Activated T-helper 9 cell treated with anti-CD3 and anti-CD28 coated beads, Interleukin-2, amount 50 U/mL, for 16 hours (primary cell): ENCODE measurements around the gene CDRT15L2.
"Not testable (repeated sequence)": the region's sequence is repeated elsewhere in the genome, so short reads cannot be mapped to it uniquely, and the experiment has no call there.

Source experiments
- DNase-seq: peaks from one replicate; pipeline ENCODE4 v3.0.0-alpha.2; 2020; ENCODE audit warnings: low read depth

The CDRT15L2 gene

GRCh38 chr17:20579424-20579823 lies at the start of gene CDRT15L2:
Gene CDRT15L2, plus strand, starts transcription at chr17:20579724. Its CDS starts 20 bp downstream, at chr17:20579744.
- not testable (repeated sequence) for DNase-seq

- DNase-seq, result not testable (repeated sequence)
Measured at GRCh38 chr17:20530104-20530503, 49.4 kb upstream of the CDRT15L2 start.

- not testable (repeated sequence) for DNase-seq
Measured at GRCh38 chr17:20532544-20533090, 46.9 kb upstream of the CDRT15L2 start.

GRCh38 chr17:20533206-20533605 lies 46.3 kb upstream of the CDRT15L2 start:
- not testable (repeated sequence) for DNase-seq

- not testable (repeated sequence) for DNase-seq
Measured at GRCh38 chr17:20534711-20535550, 44.6 kb upstream of the CDRT15L2 start.

GRCh38 chr17:20540414-20540813 lies 39.1 kb upstream of the CDRT15L2 start:
- not testable (repeated sequence) for DNase-seq

GRCh38 chr17:20540865-20541264 lies 38.7 kb upstream of the CDRT15L2 start:
- not testable (repeated sequence) for DNase-seq

GRCh38 chr17:20541853-20542546 lies 37.5 kb upstream of the CDRT15L2 start:
- DNase-seq, result not testable (repeated sequence)

GRCh38 chr17:20547923-20548322 lies 31.6 kb upstream of the CDRT15L2 start:
- DNase-seq, result not testable (repeated sequence)

- DNase-seq, result not testable (repeated sequence)
Measured at GRCh38 chr17:20552920-20553319, 26.6 kb upstream of the CDRT15L2 start.

GRCh38 chr17:20554728-20555127 lies 24.8 kb upstream of the CDRT15L2 start:
- DNase-seq, result not testable (repeated sequence)

- not testable (repeated sequence) for DNase-seq
Measured at GRCh38 chr17:20555135-20556010, 24.2 kb upstream of the CDRT15L2 start.

- not testable (repeated sequence) for DNase-seq
Measured at GRCh38 chr17:20558096-20558495, 21.4 kb upstream of the CDRT15L2 start.

- DNase-seq, result not testable (repeated sequence)
Measured at GRCh38 chr17:20559018-20559417, 20.5 kb upstream of the CDRT15L2 start.

- no peak for DNase-seq
Measured at GRCh38 chr17:20562587-20562986, 16.9 kb upstream of the CDRT15L2 start.

- DNase-seq, result not testable (repeated sequence)
Measured at GRCh38 chr17:20565245-20565644, 14.3 kb upstream of the CDRT15L2 start.

- DNase-seq, result no peak
Measured at GRCh38 chr17:20565711-20566110, 13.8 kb upstream of the CDRT15L2 start.

- DNase-seq, result not testable (repeated sequence)
Measured at GRCh38 chr17:20566736-20567135, 12.8 kb upstream of the CDRT15L2 start.

GRCh38 chr17:20567421-20567820 lies 12.1 kb upstream of the CDRT15L2 start:
- not testable (repeated sequence) for DNase-seq

- not testable (repeated sequence) for DNase-seq
Measured at GRCh38 chr17:20568604-20569003, 10.9 kb upstream of the CDRT15L2 start.

GRCh38 chr17:20571653-20572052 lies 7.9 kb upstream of the CDRT15L2 start:
- DNase-seq, result not testable (repeated sequence)

- not testable (repeated sequence) for DNase-seq
Measured at GRCh38 chr17:20573216-20573615, 6.3 kb upstream of the CDRT15L2 start.
